GM19468 (cell line): ENCODE measurements around the gene SLC9A2.

ENCODE experiments used
- ATAC-seq: cut with Tn5 transposase; IDR thresholded peaks from one replicate; pipeline ENCODE4 v1.9.1; 2021; ENCODE audit warnings: mild to moderate bottlenecking, moderate library complexity, moderate number of reproducible peaks; ENCODE audit not compliant: unreplicated experiment; ENCODE audit errors: extremely low read depth

SLC9A2 gene

GRCh38 chr2:102718387-102719316, 99.3 kb downstream of the SLC9A2 start:
- ATAC-seq = no peak

DNA sequence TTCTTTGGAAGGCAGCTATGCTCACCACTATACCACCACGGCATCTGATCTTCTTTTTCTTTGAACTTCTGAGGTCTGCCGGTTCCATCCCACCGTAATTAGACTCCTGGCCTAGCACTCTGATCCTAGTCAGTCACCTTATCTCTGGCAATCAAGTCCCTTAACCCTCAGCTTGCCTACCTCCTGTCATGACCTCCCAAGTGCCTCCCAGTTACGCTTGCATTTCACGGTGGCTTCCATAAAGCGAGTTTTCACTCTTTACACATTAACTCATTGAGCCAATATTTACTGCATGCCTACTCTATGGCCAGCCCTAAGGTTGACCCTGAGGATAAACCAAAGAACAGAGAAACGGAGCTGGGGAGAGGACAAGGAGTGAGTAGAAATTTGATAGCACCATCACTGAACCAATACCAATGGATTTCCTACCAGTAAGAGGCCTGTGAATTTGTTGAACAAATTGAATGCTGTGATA, 104.7 kb downstream of the SLC9A2 start:
- ATAC-seq = no peak

GRCh38 chr2:102724553-102724952, 105.2 kb downstream of the SLC9A2 start:
- ATAC-seq = no peak

DNA sequence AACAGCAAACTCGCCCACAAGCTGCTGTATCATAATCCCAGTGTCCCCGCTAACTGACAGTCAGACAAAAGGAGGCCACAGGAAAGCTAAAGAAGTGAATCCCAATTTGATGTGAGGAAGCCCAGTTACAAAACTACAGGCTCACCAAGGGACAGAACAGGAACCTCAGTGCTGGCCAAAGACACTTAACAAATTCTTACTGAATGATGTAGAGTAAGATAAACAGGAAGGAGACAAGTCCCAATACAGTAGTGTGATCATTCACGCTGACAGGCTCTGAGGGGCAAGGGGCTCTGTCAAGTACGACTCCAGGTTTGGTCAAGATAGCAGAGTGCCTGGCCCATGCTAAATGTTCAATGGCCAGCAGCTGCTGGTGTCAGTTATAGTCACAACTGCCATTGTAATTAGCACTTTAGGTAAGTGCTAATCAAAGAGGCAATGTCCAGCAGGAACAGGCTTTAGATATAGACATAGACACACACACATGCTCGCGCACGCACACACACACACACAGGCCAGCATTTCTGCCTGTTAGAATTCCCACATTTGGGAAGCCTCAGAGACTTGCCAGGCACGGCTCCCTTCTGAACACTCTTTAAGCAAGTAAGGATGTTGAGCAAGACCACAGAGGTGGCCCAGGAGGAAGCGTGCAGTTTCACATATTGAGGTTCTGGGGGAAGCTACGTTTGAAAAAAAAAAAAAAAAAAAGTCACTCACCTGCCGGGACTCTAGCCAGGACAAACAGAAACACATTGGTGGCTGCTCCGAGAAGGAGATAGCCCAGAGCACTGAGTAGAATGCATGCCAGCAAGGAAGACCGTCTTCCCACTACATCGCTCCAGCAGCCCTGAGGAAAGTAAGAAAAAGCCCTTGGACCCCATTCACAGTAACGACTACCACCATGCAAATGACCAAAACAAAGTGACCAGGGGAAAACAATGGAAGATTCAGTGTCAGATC, 107.1 kb downstream of the SLC9A2 start:
- no peak for ATAC-seq

DNA sequence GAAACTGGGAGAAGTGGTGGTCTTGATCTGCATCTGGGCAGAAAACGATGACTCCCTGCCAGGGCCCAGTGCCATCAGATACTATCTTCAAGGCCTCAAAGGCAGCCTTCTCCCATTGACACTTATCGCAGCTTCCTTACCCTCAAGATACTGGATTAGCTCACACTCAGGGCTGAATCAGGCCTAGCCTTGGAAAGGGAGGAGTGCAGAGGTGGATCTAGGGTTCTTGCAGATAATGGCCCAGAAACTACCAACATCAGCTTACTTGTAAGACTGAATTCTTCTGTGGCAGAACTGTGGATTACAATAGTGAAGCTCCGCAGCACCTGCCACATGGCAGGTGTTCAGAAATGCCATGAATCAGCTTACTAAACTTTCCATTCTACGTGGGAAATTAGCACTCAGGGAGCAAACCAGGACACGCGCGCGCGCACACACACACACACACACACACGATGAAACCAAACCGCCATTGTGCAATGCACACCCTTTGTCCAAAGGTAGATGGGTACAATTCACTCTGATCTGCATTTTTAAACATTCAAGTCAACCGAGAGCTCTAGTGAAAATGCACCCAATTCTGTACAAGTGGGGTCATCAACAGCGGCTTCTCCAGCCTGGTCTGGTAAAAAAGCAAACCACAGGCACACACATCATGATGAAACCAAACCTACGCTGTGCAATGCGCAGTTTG, 116.2 kb downstream of the SLC9A2 start:
- ATAC-seq = no peak

- no peak for ATAC-seq
Measured at GRCh38 chr2:102736110-102736409, 116.7 kb downstream of the SLC9A2 start.

DNA sequence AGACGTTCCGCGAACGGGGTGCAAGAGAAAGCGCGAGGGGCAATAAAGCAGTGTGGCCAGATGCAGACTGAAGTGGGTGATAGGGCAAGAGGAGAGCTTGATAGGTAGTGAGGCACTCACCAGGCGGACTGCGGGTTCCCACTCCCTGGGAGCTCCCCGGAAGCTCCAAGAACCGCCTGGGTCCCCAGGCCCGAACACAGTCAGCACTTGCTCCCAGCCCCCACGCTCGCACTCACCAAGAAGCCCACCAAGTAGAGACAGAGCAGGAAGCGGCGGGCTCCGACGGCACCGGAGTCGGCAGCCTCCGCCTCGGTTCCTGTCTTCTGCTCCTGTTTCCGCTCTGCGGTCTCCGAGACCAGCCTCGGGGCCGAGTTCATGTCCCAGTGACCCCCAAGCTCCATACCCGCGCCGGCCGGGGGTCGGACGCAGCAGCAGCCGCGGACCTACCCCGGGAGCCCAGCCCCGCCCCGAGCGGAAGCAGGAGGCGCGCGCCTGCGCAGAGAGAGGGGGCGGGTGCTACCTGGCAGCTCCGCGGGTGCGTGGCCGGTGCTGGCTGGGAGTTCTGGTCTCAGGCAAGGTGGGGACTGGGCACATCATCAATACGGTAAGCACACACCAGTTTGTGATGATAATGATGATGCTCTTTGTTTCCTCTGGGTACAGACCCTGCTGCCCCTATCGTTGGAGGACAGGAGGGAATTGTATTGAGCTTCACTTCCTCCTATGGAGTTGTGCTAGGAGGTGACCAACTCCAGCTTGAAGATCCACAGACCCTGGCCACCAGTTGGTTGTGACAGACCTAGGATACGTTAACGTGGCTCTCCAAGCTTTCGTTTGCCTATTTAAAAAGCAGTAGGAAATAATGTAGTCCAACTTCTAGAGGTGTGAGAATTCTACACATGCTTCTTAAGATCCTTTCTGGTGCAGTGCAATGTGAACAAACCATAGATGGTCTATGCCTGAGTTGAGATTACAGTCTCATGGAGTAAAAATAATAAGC, 117.4 kb downstream of the SLC9A2 start:
- peak; percentile 82 for ATAC-seq

DNA sequence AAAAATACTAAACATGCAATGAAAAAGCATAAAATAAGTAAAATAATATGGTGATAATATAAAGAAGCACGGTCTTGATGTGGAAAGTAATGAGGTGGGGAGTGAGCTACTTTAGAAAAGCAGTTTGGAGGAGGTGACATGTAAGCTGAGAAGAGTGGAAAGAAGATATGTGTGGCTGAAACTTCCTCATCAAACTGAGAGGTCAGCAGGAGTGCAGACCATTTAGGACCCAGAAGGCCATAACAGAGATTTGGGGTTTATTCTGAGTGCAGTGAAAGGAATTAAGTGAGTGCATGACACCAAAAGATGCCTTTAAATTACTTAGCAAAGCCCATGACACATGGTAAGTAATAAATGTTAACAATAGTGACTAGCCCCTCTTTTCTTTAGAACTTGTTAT, 118.1 kb downstream of the SLC9A2 start:
- no peak for ATAC-seq

GRCh38 chr2:102743259-102743658, 123.9 kb downstream of the SLC9A2 start:
- ATAC-seq = no peak

GRCh38 chr2:102748107-102748506, 128.8 kb downstream of the SLC9A2 start:
- no peak for ATAC-seq

DNA sequence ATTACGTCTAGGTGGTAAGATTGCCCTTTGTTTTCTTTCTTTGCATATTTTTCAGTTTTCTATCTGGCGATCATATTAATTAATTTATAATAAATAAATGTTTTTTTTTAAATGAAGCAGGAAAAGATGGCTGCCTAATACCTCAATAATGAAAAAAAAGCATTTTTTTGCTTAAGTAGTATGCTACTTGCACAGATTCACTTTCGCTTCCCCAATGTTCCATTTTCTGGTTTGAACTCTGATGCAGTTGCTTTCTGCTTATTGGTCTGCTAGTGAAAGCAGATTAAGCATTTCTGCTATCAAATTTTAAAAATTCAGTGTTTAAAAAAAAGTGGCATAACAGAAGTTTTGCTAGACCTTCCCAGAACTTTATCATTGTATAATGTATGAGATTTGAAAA, 130.6 kb downstream of the SLC9A2 start:
- peak; percentile 74 for ATAC-seq

DNA sequence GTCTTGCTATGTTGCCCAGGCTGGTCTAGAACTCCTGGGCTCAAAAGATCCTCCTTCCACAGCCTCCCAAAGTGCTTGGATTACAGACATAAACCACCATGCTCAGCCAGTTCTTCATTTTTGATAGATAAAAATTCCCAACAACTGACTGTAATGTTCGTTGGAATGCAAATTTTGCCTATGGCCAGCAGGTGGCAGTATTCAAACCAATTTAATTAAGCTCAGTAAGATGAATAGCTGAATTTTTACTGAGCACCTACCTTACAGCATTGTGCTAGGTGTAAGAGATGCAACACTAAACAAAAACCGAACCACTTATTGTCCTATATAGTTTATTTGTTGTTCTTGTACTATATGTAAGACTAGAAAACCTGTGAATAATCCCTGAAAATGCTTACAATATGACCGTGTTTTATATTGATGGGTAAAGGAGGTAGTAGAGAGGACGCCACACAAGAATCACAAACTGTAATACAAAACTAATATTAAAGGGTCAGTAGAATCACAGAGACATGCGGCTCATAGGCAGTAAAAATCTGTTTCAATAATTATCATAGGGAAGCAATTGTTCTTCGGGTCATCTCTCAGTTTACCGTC, 134.3 kb downstream of the SLC9A2 start:
- no peak for ATAC-seq

DNA sequence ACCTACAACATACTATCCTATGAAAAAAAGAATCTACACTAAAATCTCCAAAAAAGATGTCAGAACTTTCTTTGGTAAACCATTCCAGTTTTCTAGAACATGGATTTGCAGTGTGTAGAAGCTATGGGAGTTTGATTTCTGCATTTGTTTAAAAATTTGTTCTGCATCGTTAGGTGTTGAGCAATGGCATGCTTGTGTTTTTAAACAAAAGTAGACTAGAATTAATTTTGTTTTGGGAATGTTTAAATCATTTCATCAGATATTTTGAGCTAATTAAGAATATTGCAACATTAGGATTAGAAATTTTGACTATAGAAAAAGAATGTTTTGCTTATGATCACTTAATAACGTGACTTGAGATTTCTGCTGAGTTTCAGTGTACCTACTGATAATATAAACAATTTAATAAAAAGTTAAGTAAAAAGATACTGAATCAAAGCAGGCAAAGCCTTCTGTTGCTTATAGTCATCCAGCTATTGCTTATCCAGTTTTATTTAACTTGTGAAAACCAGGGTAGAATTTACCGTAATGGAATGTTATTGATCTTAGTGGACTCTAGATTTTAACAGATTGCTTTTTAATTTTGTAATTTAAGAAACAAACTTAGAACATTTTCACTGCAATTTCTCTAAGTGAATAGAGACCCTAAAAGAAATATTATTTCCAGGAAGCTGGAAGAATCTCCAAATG, 135.2 kb downstream of the SLC9A2 start:
- no peak for ATAC-seq

DNA sequence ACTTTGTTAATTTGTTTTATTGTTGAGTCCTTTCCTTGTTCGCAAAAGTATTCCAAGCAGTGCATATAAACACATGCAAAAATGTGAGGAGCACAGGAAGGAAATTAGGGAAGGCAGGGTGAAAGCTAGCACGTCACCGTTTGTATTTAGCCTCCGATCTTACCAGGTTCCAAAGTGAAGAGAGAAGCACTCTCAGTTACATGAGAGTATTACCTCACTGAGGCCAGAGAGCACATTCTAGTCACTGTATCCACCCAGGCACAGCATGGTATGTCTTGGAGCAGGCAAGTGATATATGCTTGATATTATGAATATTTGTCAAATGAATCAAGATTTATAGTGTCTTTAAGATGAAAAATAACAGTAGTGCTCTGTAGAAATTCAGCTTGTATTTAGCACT, 135.9 kb downstream of the SLC9A2 start:
- ATAC-seq = no peak

DNA sequence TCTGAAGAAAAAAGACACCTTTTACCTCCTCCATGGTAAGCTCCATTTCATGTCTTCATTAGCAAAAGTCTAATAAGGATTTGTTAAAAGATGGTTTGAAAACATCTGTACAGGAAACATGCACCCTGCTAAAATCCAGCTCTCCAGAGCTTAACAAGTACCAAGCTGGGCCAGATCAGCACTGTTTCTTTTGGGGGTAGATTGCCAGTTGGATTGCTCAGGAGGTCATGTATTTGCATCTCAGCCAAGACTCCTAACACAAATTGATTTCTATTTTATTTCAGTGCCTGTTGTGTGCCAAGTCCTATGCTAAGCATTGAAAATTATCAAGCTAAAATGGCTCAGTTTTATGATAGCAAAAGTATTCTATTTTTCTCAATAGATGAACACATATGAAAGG, 139.1 kb downstream of the SLC9A2 start:
- ATAC-seq = no peak
